SK-N-SH treated with all-trans-retinoic acid at 6 μM for 48 hours (cell line): Measurements from ENCODE around the gene CFAP58.

Experiments used
- BACH2 ChIP-seq: fragments of 250-450 bp; sonication (Bioruptor Pico); IDR thresholded peaks from 2 replicates; pipeline ENCODE4 v1.9.0; 2021; ENCODE audit warnings: mild to moderate bottlenecking, borderline replicate concordance
- CSDC2 ChIP-seq: fragments of 250-450 bp; sonication (Bioruptor Pico); IDR thresholded peaks from 2 replicates; pipeline ENCODE4 v1.5.0; 2020; ENCODE audit warnings: mild to moderate bottlenecking, moderate library complexity
- CSRNP3 ChIP-seq: fragments of 250-450 bp; sonication (Bioruptor Pico); IDR thresholded peaks from 2 replicates; pipeline ENCODE4 v1.5.1; 2021; ENCODE audit warnings: mild to moderate bottlenecking, moderate library complexity
- ESRRG ChIP-seq: fragments of 250-450 bp; sonication (Bioruptor Pico); IDR thresholded peaks from 2 replicates; pipeline ENCODE4 v1.6.1; 2021; ENCODE audit warnings: mild to moderate bottlenecking
- OSR1 ChIP-seq: fragments of 250-450 bp; sonication (Bioruptor Pico); IDR thresholded peaks from 2 replicates; pipeline ENCODE4 v1.8.0; 2022; ENCODE audit warnings: moderate library complexity, mild to moderate bottlenecking, inconsistent platforms
- PATZ1 ChIP-seq: fragments of 250-450 bp; sonication (Bioruptor Pico); IDR thresholded peaks from 2 replicates; pipeline ENCODE4 v1.8.0; 2020; ENCODE audit warnings: mild to moderate bottlenecking, moderate library complexity, borderline replicate concordance
- ZFP30 ChIP-seq: fragments of 450-650 bp; formaldehyde crosslinking; IDR thresholded peaks from 2 replicates; pipeline ENCODE4 v1.5.0; 2022; ENCODE audit warnings: mild to moderate bottlenecking, moderate library complexity

- TF ChIP-seq ZFP30 (CRISPR knock-in tag) (no peak), BACH2 (no peak), ESRRG (CRISPR knock-in tag) (no peak), CSDC2 (CRISPR knock-in tag) (no peak), OSR1 (CRISPR knock-in tag) (no peak), CSRNP3 (CRISPR knock-in tag) (no peak), PATZ1 (CRISPR knock-in tag) (no peak)
Measured at GRCh38 chr10:104329735-104330134, 23.9 kb upstream of the CFAP58 start.
